Activated naive CD8-positive, alpha-beta T cell treated with anti-CD3 and anti-CD28 coated beads, Interleukin-2, amount 50 U/mL, for 24 hours (primary cell): ENCODE data around the gene ERN1.

Experiments used
- ATAC-seq: fragments of 150-1000 bp; cut with Tn5 transposase; one replicate; pipeline ENCODE4 v1.10.0; 2021
- DNase-seq: peaks from one replicate; pipeline ENCODE4 v3.0.0; 2021
- H3K27ac Mint-ChIP-seq: one replicate; pipeline ENCODE4 v1.8.0; 2021; ENCODE audit warnings: mild to moderate bottlenecking, mixed read lengths
- H3K27me3 Mint-ChIP-seq: one replicate; pipeline ENCODE4 v1.8.0; 2021; ENCODE audit warnings: mixed read lengths
- H3K36me3 Mint-ChIP-seq: one replicate; pipeline ENCODE4 v1.8.0; 2021; ENCODE audit warnings: low read depth, mixed read lengths
- H3K4me1 Mint-ChIP-seq: one replicate; pipeline ENCODE4 v1.8.0; 2021; ENCODE audit warnings: mixed read lengths
- H3K4me3 Mint-ChIP-seq: one replicate; pipeline ENCODE4 v1.8.0; 2021; ENCODE audit warnings: mild to moderate bottlenecking, moderate library complexity, mixed read lengths
- H3K9me3 Mint-ChIP-seq: one replicate; pipeline ENCODE4 v1.8.0; 2021; ENCODE audit warnings: mixed read lengths

The ERN1 gene

GRCh38 chr17:64045176-64045575 is 84.8 kb downstream of the ERN1 start:
- peaks cover 6% of the 10 kb centered on the region for H3K4me1 Mint-ChIP-seq
- no peak overlapping the region for H3K27ac Mint-ChIP-seq
- no peaks in the 10 kb centered on the region for H3K9me3 Mint-ChIP-seq
- H3K4me3 Mint-ChIP-seq, result no peak overlapping the region
- no peak for DNase-seq
- no peak for ATAC-seq
- no peaks in the 10 kb centered on the region for H3K27me3 Mint-ChIP-seq
- peaks cover 40% of the 10 kb centered on the region for H3K36me3 Mint-ChIP-seq

GRCh38 chr17:64042700-64043485 is 87.1 kb downstream of the ERN1 start:
- no peak overlapping the region for H3K4me3 Mint-ChIP-seq

GRCh38 chr17:64041912-64042311 is 88.0 kb downstream of the ERN1 start:
- Mint-ChIP-seq H3K27ac (no peak overlapping the region), H3K4me3 (no peak overlapping the region), H3K27me3 (no peaks in the 10 kb centered on the region), H3K36me3 (peaks cover 32% of the 10 kb centered on the region), H3K9me3 (no peaks in the 10 kb centered on the region), H3K4me1 (no peaks in the 10 kb centered on the region)
- no peak for DNase-seq
- no peak for ATAC-seq

More at GRCh38 chr17:64042700-64043485, 87.1 kb downstream of the ERN1 start:
- no peak for ATAC-seq
- no peaks in the 10 kb centered on the region for H3K27me3 Mint-ChIP-seq
- no peak overlapping the region for H3K27ac Mint-ChIP-seq
- no peaks in the 10 kb centered on the region for H3K9me3 Mint-ChIP-seq
- DNase-seq, result no peak
- H3K36me3 Mint-ChIP-seq, result peaks cover 32% of the 10 kb centered on the region
- H3K4me1 Mint-ChIP-seq, result no peaks in the 10 kb centered on the region

- Mint-ChIP-seq H3K9me3 (no peaks in the 10 kb centered on the region), H3K4me3 (no peak overlapping the region), H3K36me3 (peaks cover 18% of the 10 kb centered on the region), H3K27ac (no peak overlapping the region), H3K27me3 (no peaks in the 10 kb centered on the region), H3K4me1 (no peaks in the 10 kb centered on the region)
- DNase-seq (no peak), ATAC-seq (no peak)
Measured at GRCh38 chr17:64040206-64040605, 89.7 kb downstream of the ERN1 start.

- Mint-ChIP-seq H3K36me3 (peaks cover 11% of the 10 kb centered on the region), H3K4me1 (no peaks in the 10 kb centered on the region), H3K27me3 (no peaks in the 10 kb centered on the region), H3K4me3 (no peak overlapping the region), H3K27ac (no peak overlapping the region), H3K9me3 (no peaks in the 10 kb centered on the region)
- ATAC-seq, result no peak
- no peak for DNase-seq
Measured at GRCh38 chr17:64039106-64039400, 90.9 kb downstream of the ERN1 start.

- Mint-ChIP-seq H3K9me3 (no peaks in the 10 kb centered on the region), H3K4me3 (no peak overlapping the region), H3K27me3 (no peaks in the 10 kb centered on the region), H3K27ac (no peak overlapping the region), H3K4me1 (no peaks in the 10 kb centered on the region), H3K36me3 (peaks cover 7% of the 10 kb centered on the region)
- ATAC-seq (no peak), DNase-seq (no peak)
Measured at GRCh38 chr17:64038331-64039105, 91.4 kb downstream of the ERN1 start.

- no peak overlapping the region for H3K4me3 Mint-ChIP-seq
- no peaks in the 10 kb centered on the region for H3K27me3 Mint-ChIP-seq
- H3K27ac Mint-ChIP-seq, result no peak overlapping the region
- H3K9me3 Mint-ChIP-seq, result no peaks in the 10 kb centered on the region
- peaks cover 5% of the 10 kb centered on the region for H3K36me3 Mint-ChIP-seq
- ATAC-seq (no peak), DNase-seq (no peak)
- no peaks in the 10 kb centered on the region for H3K4me1 Mint-ChIP-seq
Measured at GRCh38 chr17:64037802-64038201, 92.1 kb downstream of the ERN1 start.

GRCh38 chr17:64037180-64037579 is 92.8 kb downstream of the ERN1 start:
- Mint-ChIP-seq H3K4me3 (no peak overlapping the region), H3K36me3 (peaks cover 5% of the 10 kb centered on the region), H3K4me1 (no peaks in the 10 kb centered on the region), H3K27me3 (no peaks in the 10 kb centered on the region), H3K9me3 (no peaks in the 10 kb centered on the region), H3K27ac (no peak overlapping the region)
- DNase-seq (no peak), ATAC-seq (no peak)

- Mint-ChIP-seq H3K36me3 (peaks cover 2% of the 10 kb centered on the region), H3K27ac (no peak overlapping the region), H3K9me3 (no peaks in the 10 kb centered on the region), H3K27me3 (no peaks in the 10 kb centered on the region), H3K4me3 (no peak overlapping the region), H3K4me1 (no peaks in the 10 kb centered on the region)
- no peak for ATAC-seq
- DNase-seq, result no peak
Measured at GRCh38 chr17:64036198-64036922, 93.6 kb downstream of the ERN1 start.

GRCh38 chr17:64032081-64032480 is 97.9 kb downstream of the ERN1 start:
- H3K4me1 Mint-ChIP-seq, result peaks cover 10% of the 10 kb centered on the region
- H3K27me3 Mint-ChIP-seq, result no peaks in the 10 kb centered on the region
- no peak overlapping the region for H3K4me3 Mint-ChIP-seq
- DNase-seq, result no peak
- no peaks in the 10 kb centered on the region for H3K9me3 Mint-ChIP-seq
- H3K27ac Mint-ChIP-seq, result no peak overlapping the region
- ATAC-seq, result no peak
- no peaks in the 10 kb centered on the region for H3K36me3 Mint-ChIP-seq

- Mint-ChIP-seq H3K27ac (no peak overlapping the region), H3K27me3 (no peaks in the 10 kb centered on the region), H3K36me3 (no peaks in the 10 kb centered on the region), H3K9me3 (no peaks in the 10 kb centered on the region), H3K4me3 (no peak overlapping the region), H3K4me1 (peaks cover 35% of the 10 kb centered on the region)
- ATAC-seq (no peak), DNase-seq (peak; percentile 78)
Measured at GRCh38 chr17:64028874-64029464, 101.0 kb downstream of the ERN1 start.

- H3K4me1 Mint-ChIP-seq, result peaks cover 61% of the 10 kb centered on the region
Measured at GRCh38 chr17:64025732-64026294, 104.1 kb downstream of the ERN1 start.

GRCh38 chr17:64024781-64025731 is 104.9 kb downstream of the ERN1 start:
- Mint-ChIP-seq H3K36me3 (no peaks in the 10 kb centered on the region), H3K4me1 (peaks cover 68% of the 10 kb centered on the region), H3K27me3 (no peaks in the 10 kb centered on the region), H3K4me3 (peak overlapping the region; percentile 70), H3K9me3 (no peaks in the 10 kb centered on the region), H3K27ac (peak overlapping the region; percentile 86)
- peak; percentile 41 for DNase-seq
- ATAC-seq, result peak; percentile 38

More at GRCh38 chr17:64025732-64026294, 104.1 kb downstream of the ERN1 start:
- no peaks in the 10 kb centered on the region for H3K36me3 Mint-ChIP-seq
- no peaks in the 10 kb centered on the region for H3K27me3 Mint-ChIP-seq
- DNase-seq (peak; percentile 88), ATAC-seq (peak; percentile 76)
- H3K27ac Mint-ChIP-seq, result peak overlapping the region; percentile 86
- no peaks in the 10 kb centered on the region for H3K9me3 Mint-ChIP-seq
- H3K4me3 Mint-ChIP-seq, result peak overlapping the region; percentile 70
